ENCODE measurements around the gene HES2.

DNA sequence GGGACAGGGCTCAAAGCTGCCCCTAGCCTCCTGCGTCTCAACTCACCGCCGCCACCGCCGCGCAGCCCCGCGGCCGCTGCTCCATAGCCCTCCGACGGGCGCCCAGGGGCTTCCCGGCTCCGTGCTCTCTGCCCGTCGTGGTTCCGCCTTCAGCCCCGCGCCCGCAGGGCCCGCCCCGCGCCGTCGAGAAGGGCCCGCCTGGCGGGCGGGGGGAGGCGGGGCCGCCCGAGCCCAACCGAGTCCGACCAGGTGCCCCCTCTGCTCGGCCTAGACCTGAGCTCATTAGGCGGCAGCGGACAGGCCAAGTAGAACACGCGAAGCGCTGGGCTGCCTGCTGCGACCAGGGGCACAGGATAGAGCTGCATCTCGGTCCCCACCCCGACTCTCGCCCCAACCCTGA lies 46.3 kb upstream of the HES2 start, which contains the start of gene TNFRSF25:
- TF ChIP-seq, protein P1, sequence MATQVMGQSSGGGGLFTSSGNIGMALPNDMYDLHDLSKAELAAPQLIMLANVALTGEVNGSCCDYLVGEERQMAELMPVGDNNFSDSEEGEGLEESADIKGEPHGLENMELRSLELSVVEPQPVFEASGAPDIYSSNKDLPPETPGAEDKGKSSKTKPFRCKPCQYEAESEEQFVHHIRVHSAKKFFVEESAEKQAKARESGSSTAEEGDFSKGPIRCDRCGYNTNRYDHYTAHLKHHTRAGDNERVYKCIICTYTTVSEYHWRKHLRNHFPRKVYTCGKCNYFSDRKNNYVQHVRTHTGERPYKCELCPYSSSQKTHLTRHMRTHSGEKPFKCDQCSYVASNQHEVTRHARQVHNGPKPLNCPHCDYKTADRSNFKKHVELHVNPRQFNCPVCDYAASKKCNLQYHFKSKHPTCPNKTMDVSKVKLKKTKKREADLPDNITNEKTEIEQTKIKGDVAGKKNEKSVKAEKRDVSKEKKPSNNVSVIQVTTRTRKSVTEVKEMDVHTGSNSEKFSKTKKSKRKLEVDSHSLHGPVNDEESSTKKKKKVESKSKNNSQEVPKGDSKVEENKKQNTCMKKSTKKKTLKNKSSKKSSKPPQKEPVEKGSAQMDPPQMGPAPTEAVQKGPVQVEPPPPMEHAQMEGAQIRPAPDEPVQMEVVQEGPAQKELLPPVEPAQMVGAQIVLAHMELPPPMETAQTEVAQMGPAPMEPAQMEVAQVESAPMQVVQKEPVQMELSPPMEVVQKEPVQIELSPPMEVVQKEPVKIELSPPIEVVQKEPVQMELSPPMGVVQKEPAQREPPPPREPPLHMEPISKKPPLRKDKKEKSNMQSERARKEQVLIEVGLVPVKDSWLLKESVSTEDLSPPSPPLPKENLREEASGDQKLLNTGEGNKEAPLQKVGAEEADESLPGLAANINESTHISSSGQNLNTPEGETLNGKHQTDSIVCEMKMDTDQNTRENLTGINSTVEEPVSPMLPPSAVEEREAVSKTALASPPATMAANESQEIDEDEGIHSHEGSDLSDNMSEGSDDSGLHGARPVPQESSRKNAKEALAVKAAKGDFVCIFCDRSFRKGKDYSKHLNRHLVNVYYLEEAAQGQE (IDR thresholded peaks at IDR 0.05; ENCODE audit: unreplicated experiment): no peak
- TF ChIP-seq CTCF (conservative IDR thresholded peaks at IDR 0.05; ENCODE audit: low read depth in 2 of 2): no peak
